Lower lobe of right lung (tissue), 2 donors: ENCODE data around the gene SORL1. TPM values are rescaled to one million over a fixed set of nuclear protein-coding genes. Genes with fewer than 3 reads are reported as not detected.
"Not testable (repeated sequence)": the region's sequence is repeated elsewhere in the genome, so short reads cannot be mapped to it uniquely, and the experiment has no call there.

Experiments used
- ATAC-seq, 2 donors: fragments of 200-7000 bp; cut with Tn5 transposase; one replicate each; pipeline ENCODE4 v1.9.1; 2020 to 2022; ENCODE audit warnings: mild to moderate bottlenecking in 2 of 2, moderate library complexity in 2 of 2
- DNase-seq: peaks from one replicate; pipeline ENCODE4 v3.0.0-alpha.2; 2020
- H3K27ac ChIP-seq: fragments of 200-600 bp; one replicate; pipeline ENCODE4 v1.8.0; 2022
- H3K27me3 ChIP-seq: fragments of 200-600 bp; one replicate; pipeline ENCODE4 v1.8.0; 2022; ENCODE audit warnings: low read depth
- H3K36me3 ChIP-seq: fragments of 200-600 bp; one replicate; pipeline ENCODE4 v1.8.0; 2022; ENCODE audit warnings: mild to moderate bottlenecking
- H3K4me1 ChIP-seq: fragments of 200-600 bp; one replicate; pipeline ENCODE4 v1.8.0; 2022
- H3K4me3 ChIP-seq: fragments of 200-600 bp; one replicate; pipeline ENCODE4 v1.8.0; 2022; ENCODE audit warnings: mild to moderate bottlenecking
- H3K9me3 ChIP-seq: fragments of 200-600 bp; one replicate; pipeline ENCODE4 v1.8.0; 2022
- intact Hi-C: fragments of 100-400 bp; cut with DNase I; formaldehyde crosslinking; loops from one replicate; pipeline ENCODE4 v1.11.0; 2022
- long read RNA-seq: library from polyadenylated mRNA; unstranded; transcript quantifications from one replicate; pipeline ENCODE4 v2.0.0, GENCODE V29; 2021
- total RNA-seq: library from RNA; stranded (reverse); fragmentation: NEBNext Ultra II Directional; extraction: Animal tissue kit (Norgen Biotek cat#: 25700); gene quantifications from one replicate; pipeline ENCODE4 v1.2.1, GENCODE V29; 2021
- TF ChIP-seq, protein P1 (sequence below): fragments of 200-600 bp; IDR thresholded peaks from one replicate; pipeline ENCODE4 v1.8.0; 2022; ENCODE audit warnings: antibody characterized with exemption, mild to moderate bottlenecking
- donor health status: DM: no; HTN: yes; CAD: no; lungs with severe emphysema.

Gene SORL1, protein sequence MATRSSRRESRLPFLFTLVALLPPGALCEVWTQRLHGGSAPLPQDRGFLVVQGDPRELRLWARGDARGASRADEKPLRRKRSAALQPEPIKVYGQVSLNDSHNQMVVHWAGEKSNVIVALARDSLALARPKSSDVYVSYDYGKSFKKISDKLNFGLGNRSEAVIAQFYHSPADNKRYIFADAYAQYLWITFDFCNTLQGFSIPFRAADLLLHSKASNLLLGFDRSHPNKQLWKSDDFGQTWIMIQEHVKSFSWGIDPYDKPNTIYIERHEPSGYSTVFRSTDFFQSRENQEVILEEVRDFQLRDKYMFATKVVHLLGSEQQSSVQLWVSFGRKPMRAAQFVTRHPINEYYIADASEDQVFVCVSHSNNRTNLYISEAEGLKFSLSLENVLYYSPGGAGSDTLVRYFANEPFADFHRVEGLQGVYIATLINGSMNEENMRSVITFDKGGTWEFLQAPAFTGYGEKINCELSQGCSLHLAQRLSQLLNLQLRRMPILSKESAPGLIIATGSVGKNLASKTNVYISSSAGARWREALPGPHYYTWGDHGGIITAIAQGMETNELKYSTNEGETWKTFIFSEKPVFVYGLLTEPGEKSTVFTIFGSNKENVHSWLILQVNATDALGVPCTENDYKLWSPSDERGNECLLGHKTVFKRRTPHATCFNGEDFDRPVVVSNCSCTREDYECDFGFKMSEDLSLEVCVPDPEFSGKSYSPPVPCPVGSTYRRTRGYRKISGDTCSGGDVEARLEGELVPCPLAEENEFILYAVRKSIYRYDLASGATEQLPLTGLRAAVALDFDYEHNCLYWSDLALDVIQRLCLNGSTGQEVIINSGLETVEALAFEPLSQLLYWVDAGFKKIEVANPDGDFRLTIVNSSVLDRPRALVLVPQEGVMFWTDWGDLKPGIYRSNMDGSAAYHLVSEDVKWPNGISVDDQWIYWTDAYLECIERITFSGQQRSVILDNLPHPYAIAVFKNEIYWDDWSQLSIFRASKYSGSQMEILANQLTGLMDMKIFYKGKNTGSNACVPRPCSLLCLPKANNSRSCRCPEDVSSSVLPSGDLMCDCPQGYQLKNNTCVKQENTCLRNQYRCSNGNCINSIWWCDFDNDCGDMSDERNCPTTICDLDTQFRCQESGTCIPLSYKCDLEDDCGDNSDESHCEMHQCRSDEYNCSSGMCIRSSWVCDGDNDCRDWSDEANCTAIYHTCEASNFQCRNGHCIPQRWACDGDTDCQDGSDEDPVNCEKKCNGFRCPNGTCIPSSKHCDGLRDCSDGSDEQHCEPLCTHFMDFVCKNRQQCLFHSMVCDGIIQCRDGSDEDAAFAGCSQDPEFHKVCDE (N-terminal part only)
- total RNA-seq = 74.0 TPM
- long read RNA-seq, full-length matches to known transcripts = 7 of 43 reads
- long read RNA-seq, partial matches to known transcripts = 19 of 43 reads
- long read RNA-seq, other reads (novel, unspliced or antisense) = 17 of 43 reads

DNA sequence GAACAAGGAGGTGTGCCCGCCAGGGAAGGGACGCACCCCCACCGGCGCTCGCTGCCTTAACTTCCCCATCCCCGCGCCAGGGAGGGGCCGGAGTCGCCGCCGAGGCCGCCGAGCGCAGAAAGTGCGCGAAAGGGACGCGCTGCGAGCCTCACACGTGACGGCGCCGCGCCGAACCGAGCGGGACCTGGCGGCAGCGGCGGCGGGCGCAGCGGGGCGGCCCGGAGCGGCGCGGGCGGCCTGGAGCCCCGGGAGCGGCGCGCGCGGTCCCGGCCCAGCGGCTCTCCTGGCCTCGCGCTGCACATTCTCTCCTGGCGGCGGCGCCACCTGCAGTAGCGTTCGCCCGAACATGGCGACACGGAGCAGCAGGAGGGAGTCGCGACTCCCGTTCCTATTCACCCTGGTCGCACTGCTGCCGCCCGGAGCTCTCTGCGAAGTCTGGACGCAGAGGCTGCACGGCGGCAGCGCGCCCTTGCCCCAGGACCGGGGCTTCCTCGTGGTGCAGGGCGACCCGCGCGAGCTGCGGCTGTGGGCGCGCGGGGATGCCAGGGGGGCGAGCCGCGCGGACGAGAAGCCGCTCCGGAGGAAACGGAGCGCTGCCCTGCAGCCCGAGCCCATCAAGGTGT lies at the start of gene SORL1:
Gene SORL1, plus strand, starts transcription at position 329 of the 623 bp plus-strand sequence. Its CDS starts 18 bp downstream, at position 347.
- Histone ChIP-seq H3K27ac (peak within 1 kb of the TSS; percentile 73), H3K27me3 (no peaks in the 10 kb centered on the region), H3K36me3 (no peaks in the 10 kb centered on the region), H3K4me1 (peaks cover 35% of the 10 kb centered on the region), H3K9me3 (no peaks in the 10 kb centered on the region), H3K4me3 (peak within 1 kb of the TSS; percentile 86)
- intact Hi-C loops = no loop called here
- TF ChIP-seq, protein P1, sequence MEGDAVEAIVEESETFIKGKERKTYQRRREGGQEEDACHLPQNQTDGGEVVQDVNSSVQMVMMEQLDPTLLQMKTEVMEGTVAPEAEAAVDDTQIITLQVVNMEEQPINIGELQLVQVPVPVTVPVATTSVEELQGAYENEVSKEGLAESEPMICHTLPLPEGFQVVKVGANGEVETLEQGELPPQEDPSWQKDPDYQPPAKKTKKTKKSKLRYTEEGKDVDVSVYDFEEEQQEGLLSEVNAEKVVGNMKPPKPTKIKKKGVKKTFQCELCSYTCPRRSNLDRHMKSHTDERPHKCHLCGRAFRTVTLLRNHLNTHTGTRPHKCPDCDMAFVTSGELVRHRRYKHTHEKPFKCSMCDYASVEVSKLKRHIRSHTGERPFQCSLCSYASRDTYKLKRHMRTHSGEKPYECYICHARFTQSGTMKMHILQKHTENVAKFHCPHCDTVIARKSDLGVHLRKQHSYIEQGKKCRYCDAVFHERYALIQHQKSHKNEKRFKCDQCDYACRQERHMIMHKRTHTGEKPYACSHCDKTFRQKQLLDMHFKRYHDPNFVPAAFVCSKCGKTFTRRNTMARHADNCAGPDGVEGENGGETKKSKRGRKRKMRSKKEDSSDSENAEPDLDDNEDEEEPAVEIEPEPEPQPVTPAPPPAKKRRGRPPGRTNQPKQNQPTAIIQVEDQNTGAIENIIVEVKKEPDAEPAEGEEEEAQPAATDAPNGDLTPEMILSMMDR = peak; percentile 29
- peak; percentile 92 to 93 for ATAC-seq
- DNase-seq = peak; percentile 86

DNA sequence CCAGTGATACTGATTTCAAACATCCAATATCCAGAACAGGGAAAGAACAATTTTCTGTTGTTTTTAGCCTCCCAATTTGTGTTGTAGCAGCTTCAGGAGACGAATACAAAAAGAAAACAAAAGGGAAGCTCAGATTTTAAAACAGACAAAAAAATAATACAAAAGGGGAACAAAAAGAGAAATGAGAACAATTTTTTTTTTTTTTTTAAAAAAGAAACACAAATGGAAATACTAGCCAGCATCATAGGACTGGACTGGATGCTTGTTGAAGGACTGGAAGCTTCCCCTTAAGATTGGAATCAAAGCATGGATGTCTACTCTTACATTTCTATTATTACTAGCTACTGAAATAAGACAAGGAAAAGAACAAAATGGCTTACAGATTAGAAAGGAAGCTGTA lies 46.5 kb upstream of the SORL1 start:
- no peak for ATAC-seq
- Histone ChIP-seq H3K4me3 (no peak overlapping the region), H3K4me1 (no peaks in the 10 kb centered on the region), H3K27ac (no peak overlapping the region), H3K36me3 (no peaks in the 10 kb centered on the region), H3K9me3 (no peaks in the 10 kb centered on the region), H3K27me3 (no peaks in the 10 kb centered on the region)
- DNase-seq = no peak
- TF ChIP-seq, protein P1 = no peak
- intact Hi-C loops = no loop called here

DNA sequence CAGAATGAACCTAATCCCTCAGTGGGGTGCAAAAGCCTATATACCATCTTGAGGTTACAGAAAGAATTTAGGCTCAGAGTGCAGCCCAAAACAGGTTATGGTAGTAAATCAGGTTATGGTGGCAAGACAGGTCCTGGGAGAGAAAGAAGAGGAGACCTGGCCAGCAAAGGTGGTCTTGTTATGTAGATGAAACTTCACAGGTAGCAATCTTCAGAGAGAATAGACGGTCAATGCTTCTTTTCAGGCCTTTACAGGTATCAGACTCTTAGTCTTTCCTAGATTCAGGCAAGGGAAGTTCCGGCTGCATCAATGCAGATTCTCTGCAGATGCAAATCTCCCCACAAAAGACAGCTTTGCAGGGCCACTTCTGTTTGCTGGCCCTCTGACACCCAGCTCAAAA lies 45.8 kb upstream of the SORL1 start:
- no peaks in the 10 kb centered on the region for H3K36me3 ChIP-seq
- H3K9me3 ChIP-seq = no peaks in the 10 kb centered on the region
- ATAC-seq = no peak
- H3K27me3 ChIP-seq = no peaks in the 10 kb centered on the region
- no peak overlapping the region for H3K27ac ChIP-seq
- H3K4me3 ChIP-seq = no peak overlapping the region
- DNase-seq = no peak
- TF ChIP-seq, protein P1 = no peak
- H3K4me1 ChIP-seq = no peaks in the 10 kb centered on the region
- intact Hi-C loops = no loop called here

DNA sequence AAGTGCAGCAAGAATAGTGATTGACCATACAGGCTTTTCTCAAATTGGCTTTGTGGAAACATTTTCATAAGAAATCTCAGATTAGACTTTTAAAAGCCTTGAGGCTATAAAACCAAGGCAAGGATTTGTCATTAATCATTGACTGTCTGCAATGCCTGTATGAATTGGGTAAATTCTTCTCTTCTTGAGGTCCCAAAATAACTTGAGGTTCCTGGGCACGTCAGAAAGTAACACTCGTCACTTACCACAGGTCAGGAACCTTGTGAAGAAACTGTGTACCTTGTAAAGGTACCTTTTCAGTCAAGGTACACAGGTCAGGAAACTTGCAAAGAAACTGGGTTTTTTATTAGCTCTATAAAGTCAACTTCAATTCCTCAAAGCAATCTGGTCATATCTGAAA lies 43.3 kb upstream of the SORL1 start:
- Histone ChIP-seq H3K27me3 (no peaks in the 10 kb centered on the region), H3K27ac (no peak overlapping the region), H3K4me3 (no peak overlapping the region), H3K9me3 (no peaks in the 10 kb centered on the region), H3K36me3 (no peaks in the 10 kb centered on the region), H3K4me1 (no peaks in the 10 kb centered on the region)
- ATAC-seq (no peak), DNase-seq (no peak)
- intact Hi-C loops = no loop called here
- TF ChIP-seq, protein P1 = no peak

DNA sequence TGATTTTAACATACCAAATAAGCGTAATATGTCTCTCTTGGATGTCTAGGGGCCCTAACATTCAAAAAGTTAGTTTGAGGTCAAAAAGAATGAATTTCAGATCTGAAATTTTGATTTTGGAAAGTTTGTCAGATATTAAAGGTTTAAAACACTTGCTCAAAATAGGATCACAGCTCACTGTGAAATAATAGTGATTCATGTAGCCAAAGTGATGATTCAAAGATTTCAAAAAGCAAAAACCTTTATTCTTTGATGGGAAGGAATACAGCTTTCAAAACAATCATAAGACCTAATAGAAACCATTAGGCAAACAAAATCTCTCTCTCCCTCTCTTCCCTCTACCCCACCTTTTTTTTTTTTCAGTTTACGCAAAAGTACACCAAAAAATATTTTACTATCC lies 42.1 kb upstream of the SORL1 start:
- H3K4me3 ChIP-seq, ATAC-seq, H3K27me3 ChIP-seq, H3K27ac ChIP-seq, DNase-seq, intact Hi-C loops, H3K4me1 ChIP-seq, H3K36me3 ChIP-seq, H3K9me3 ChIP-seq: not testable (repeated sequence)

DNA sequence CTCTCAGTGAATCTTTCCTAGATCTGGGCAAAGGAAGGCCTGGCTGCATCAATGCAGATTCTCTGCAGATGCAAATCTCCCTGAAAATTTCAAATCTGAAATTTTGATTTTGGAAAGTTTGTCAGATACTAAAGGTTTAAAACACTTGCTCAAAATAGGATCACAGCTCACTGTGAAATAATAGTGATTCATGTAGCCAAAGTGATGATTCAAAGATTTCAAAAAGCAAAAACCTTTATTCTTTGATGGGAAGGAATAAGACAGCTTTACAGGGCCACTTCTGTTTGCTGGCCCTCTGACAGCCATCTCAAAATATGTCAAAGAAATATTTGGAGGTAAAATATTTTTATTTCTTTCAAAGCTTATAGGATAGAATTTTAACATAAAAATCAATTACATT lies 40.8 kb upstream of the SORL1 start:
- H3K27ac ChIP-seq, DNase-seq, intact Hi-C loops, H3K4me3 ChIP-seq, H3K36me3 ChIP-seq, H3K9me3 ChIP-seq, ATAC-seq, H3K27me3 ChIP-seq: not testable (repeated sequence)
- peaks cover 12% of the 10 kb centered on the region for H3K4me1 ChIP-seq
